Thoracic aorta (tissue), 2 donors: ENCODE results near the gene LAMC3. TPM values are rescaled to one million over a fixed set of nuclear protein-coding genes. Genes with fewer than 3 reads are reported as not detected.

Source experiments
- ATAC-seq: fragments of 150-250 bp; one replicate; pipeline ENCODE4 v1.8.0; 2017; ENCODE audit warnings: low read depth; ENCODE audit not compliant: insufficient number of reproducible peaks, low FRiP score
- DNase-seq: peaks from one replicate; pipeline ENCODE4 v3.0.0-alpha.2; 2020; ENCODE audit warnings: low spot score
- H3K27ac ChIP-seq, 2 donors: fragments of 200-600 bp; sonication (generic); 1 replicate in 1 of 2; 2 replicates in 1 of 2; pipeline ENCODE4 v1.5.1; 2016; ENCODE audit warnings: mild to moderate bottlenecking in 2 of 2, moderate library complexity in 2 of 2
- H3K27me3 ChIP-seq: fragments of 200-600 bp; sonication (generic); replicated peaks from 2 replicates; pipeline ENCODE4 v1.6.0; 2016; ENCODE audit warnings: mild to moderate bottlenecking; ENCODE audit not compliant: insufficient read depth
- H3K36me3 ChIP-seq: fragments of 200-600 bp; sonication (generic); one replicate; pipeline ENCODE4 v1.5.1; 2016
- H3K4me1 ChIP-seq, 2 donors: fragments of 200-600 bp; sonication (generic); 1 replicate in 1 of 2; 2 replicates in 1 of 2; pipeline versions ENCODE4 v1.5.1 to v1.6.0; 2016; ENCODE audit warnings: low read depth in 2 of 2, mild to moderate bottlenecking in 1 of 2; ENCODE audit not compliant: control insufficient read depth in 1 of 2
- H3K4me3 ChIP-seq: fragments of 200-600 bp; sonication (generic); 2 replicates; pipeline ENCODE4 v1.5.1; 2016; ENCODE audit warnings: mild to moderate bottlenecking
- H3K9me3 ChIP-seq: fragments of 200-600 bp; sonication (generic); 2 replicates; pipeline ENCODE4 v1.5.1; 2016
- total RNA-seq, 2 donors: library from RNA; depleted of rRNA; stranded (reverse); fragments of >200 nt; gene quantifications; one replicate each; pipeline versions ENCODE4 v1.1.0 to v1.2.3, GENCODE V29; 2016
- TF ChIP-seq, protein P1 (sequence below): fragments of 200-600 bp; sonication (generic); IDR thresholded peaks from one replicate; pipeline ENCODE4 v1.5.1; 2019; ENCODE audit warnings: antibody characterized with exemption

LAMC3 gene
- total RNA-seq, 2 donors from 2014 or later: 0.54 to 2.8 TPM

DNA sequence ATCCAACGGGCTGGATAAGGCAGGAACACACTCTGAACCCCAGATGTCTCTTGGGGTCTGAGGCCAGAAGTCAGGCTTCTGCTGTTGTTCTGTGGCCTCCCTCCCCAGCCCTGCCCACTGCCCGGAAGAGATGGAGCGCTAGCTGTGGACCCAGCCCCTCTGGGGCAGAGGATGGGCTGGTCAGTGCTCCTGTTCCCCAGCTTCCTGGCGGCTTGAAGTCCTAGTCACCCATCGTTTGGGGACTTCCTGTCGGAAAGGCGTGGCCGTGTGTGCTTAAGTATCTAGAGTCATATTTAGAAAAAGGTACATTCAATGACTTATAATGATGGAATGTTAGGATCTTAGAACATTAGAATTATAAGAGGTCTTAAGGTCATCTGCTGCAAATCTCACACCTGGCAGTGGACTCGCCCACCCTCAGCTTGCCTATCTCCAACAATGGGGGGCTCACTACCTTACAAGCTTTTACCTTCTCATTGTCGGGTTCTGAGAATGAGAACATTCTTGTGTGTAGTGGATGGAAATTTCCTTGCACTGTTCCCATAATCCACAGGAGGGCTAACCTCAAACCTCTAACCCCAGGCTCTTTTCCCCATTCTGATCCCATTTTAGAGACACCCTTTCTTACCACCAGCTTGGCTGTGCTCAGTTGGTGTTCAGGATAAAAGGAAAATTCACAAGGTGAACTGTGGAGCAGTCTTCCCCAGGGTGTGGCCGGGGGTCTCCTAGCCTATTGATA, 74.0 kb downstream of the LAMC3 start:
- H3K4me3 ChIP-seq: no peak overlapping the region
- ATAC-seq (no peak), DNase-seq (no peak)
- no peaks in the 10 kb centered on the region for H3K36me3 ChIP-seq
- no peaks in the 10 kb centered on the region for H3K4me1 ChIP-seq
- no peaks in the 10 kb centered on the region for H3K9me3 ChIP-seq
- H3K27ac ChIP-seq: no peak overlapping the region
- TF ChIP-seq, protein P1, sequence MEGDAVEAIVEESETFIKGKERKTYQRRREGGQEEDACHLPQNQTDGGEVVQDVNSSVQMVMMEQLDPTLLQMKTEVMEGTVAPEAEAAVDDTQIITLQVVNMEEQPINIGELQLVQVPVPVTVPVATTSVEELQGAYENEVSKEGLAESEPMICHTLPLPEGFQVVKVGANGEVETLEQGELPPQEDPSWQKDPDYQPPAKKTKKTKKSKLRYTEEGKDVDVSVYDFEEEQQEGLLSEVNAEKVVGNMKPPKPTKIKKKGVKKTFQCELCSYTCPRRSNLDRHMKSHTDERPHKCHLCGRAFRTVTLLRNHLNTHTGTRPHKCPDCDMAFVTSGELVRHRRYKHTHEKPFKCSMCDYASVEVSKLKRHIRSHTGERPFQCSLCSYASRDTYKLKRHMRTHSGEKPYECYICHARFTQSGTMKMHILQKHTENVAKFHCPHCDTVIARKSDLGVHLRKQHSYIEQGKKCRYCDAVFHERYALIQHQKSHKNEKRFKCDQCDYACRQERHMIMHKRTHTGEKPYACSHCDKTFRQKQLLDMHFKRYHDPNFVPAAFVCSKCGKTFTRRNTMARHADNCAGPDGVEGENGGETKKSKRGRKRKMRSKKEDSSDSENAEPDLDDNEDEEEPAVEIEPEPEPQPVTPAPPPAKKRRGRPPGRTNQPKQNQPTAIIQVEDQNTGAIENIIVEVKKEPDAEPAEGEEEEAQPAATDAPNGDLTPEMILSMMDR: no peak
- H3K27me3 ChIP-seq: no peaks in the 10 kb centered on the region

DNA sequence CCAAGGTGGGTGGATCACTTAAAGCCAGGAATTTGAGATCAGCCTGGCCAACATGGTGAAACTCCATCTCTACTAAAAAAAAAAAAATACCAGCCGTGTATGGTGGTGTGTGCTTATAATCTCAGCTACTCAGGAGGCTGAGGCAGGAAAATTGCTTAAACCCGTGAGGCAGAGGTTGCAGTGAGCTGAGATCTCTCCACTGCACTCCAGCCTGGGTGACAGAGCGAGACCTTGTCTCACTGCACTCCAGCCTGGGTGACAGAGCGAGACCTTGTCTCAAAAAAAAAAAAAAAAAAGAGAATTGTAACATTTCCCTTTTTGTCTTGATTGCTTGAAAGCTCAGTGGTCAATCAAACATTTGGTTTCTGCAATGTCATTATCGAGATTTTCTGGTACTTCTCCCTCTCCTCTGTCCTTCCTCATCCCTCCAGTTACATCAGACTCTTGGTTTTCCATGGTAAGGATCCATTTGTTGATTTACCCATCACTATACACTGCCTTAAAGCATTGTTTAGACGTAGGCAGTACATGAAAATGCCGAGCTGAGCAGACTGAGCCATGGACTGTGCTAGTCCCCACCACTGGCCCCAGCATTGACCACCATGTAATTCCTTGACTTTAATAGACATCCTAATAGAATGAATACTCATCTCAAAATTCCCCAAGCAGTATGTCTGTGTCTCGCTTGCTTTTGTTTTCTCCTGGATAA, 75.8 kb downstream of the LAMC3 start:
- no peaks in the 10 kb centered on the region for H3K36me3 ChIP-seq
- H3K9me3 ChIP-seq: no peaks in the 10 kb centered on the region
- no peaks in the 10 kb centered on the region for H3K27me3 ChIP-seq
- ATAC-seq (no peak), DNase-seq (no peak)
- H3K27ac ChIP-seq: no peak overlapping the region
- H3K4me3 ChIP-seq: no peak overlapping the region
- H3K4me1 ChIP-seq: no peaks in the 10 kb centered on the region
- TF ChIP-seq, protein P1: no peak

DNA sequence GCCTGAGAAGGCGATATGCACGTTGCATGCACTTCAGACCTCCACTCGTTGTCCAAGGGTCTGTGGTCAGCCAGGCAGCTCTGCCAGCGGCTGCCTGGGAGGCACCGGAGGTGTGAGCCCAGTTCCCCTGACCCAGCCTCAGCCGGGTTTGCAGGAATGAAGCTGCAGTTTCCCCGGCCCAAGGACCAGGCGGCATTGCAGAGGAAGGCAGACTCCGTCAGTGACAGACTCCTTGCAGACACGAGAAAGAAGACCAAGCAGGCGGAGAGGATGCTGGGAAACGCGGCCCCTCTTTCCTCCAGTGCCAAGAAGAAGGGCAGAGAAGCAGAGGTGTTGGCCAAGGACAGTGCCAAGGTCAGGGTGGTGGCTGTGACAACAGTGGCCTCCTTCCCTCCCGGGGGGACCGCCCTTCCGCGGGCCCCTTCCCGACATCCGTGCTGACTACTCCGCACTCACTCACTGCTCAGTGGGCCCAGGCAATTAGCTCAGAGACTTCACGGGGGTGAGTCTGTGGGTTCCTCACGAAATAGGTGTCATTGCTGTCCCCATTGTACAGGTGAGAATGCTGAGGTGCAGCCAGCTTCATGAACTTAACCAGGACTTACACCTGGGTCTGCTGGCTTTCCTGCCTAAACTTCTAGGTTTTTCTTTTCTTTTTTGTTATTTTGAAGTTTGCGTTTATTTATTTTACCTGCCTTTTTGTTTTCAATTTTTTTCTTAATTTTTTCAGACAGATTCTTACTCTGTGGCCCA, 76.6 kb downstream of the LAMC3 start:
- Histone ChIP-seq H3K27me3 (no peaks in the 10 kb centered on the region), H3K4me1 (no peaks in the 10 kb centered on the region), H3K36me3 (no peaks in the 10 kb centered on the region), H3K27ac (no peak overlapping the region), H3K9me3 (no peaks in the 10 kb centered on the region), H3K4me3 (no peak overlapping the region)
- TF ChIP-seq, protein P1: no peak
- DNase-seq (no peak), ATAC-seq (no peak)

DNA sequence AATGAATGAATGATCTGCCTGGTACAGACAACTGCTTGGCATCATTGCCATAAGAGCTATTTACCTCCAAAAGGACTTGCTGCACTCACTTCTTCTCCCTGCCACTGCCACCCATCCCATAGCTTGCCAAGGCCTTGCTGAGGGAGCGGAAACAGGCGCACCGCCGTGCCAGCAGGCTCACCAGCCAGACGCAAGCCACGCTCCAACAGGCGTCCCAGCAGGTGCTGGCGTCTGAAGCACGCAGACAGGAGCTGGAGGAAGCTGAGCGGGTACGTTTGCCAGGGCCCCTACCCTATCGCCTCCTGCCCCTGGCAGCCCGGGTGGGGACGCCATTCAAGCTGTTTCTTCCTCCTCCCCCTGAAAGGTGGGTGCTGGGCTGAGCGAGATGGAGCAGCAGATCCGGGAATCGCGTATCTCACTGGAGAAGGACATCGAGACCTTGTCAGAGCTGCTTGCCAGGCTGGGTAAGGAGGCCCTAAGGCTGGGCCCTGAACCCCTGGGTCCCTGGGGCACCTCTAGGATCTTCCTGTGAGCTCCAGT, 78.5 kb downstream of the LAMC3 start:
- TF ChIP-seq, protein P1: no peak
- Histone ChIP-seq H3K36me3 (no peaks in the 10 kb centered on the region), H3K27ac (no peak overlapping the region), H3K27me3 (no peaks in the 10 kb centered on the region), H3K4me3 (no peak overlapping the region), H3K9me3 (no peaks in the 10 kb centered on the region), H3K4me1 (no peaks in the 10 kb centered on the region)
- DNase-seq (no peak), ATAC-seq (no peak)
